HUES64 (cell line): ENCODE data around the gene GRIK1.

Experiments used
- H3K27ac ChIP-seq: 2 replicates; pipeline ENCODE4 v1.7.0; 2013; ENCODE audit warnings: low read depth, low read length, inconsistent platforms
- H3K27me3 ChIP-seq: 2 replicates; pipeline ENCODE4 v1.6.1; 2013; ENCODE audit warnings: mild to moderate bottlenecking, low read length; ENCODE audit not compliant: insufficient read depth
- H3K36me3 ChIP-seq: 2 replicates; pipeline ENCODE4 v1.6.1; 2013; ENCODE audit warnings: mild to moderate bottlenecking, low read length; ENCODE audit not compliant: insufficient read depth
- H3K4me1 ChIP-seq: 2 replicates; pipeline ENCODE4 v1.6.1; 2013; ENCODE audit warnings: mild to moderate bottlenecking, low read length, moderate library complexity; ENCODE audit not compliant: insufficient read depth
- H3K4me3 ChIP-seq: 2 replicates; pipeline ENCODE4 v1.5.1; 2013; ENCODE audit warnings: mild to moderate bottlenecking, low read length, moderate library complexity
- H3K9ac ChIP-seq: 2 replicates; pipeline ENCODE4 v1.6.1; 2013; ENCODE audit warnings: mild to moderate bottlenecking, low read depth, low read length
- H3K9me3 ChIP-seq: 2 replicates; pipeline ENCODE4 v1.6.1; 2013; ENCODE audit warnings: low read depth, low read length; ENCODE audit not compliant: insufficient read depth
- WGBS: fragments of 150-250, 120-280 bp; methylation state at CpG from one replicate; pipeline ENCODE4 v1.1.7; 2013; ENCODE audit warnings: missing lambda C conversion rate; 5-methylcytosine and 5-hydroxymethylcytosine counted together

GRIK1 gene

DNA sequence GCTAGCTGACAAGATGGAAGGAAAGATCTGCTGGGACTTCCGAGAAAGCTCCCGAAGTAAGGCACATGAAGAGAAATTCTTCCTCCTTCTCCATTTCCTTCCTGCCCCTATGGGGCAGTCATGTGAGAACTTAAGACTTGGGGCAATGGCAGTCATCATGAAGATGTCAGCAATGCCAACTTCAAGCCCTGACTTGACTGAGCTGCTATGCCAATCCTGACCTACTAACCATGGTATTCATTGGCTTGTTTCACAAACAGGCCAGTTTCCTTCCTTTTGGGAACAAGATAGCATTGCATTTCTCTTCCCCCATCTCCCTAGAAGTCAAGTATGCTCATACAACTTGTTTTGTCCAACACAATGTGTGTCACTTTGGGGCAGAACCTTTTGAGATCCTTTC, 25.5 kb downstream of the GRIK1 start:
- 100% methylated on average over 2 of the region's 2 CpGs for WGBS
- H3K27me3 ChIP-seq: no peaks in the 10 kb centered on the region
- no peak overlapping the region for H3K9ac ChIP-seq
- H3K4me1 ChIP-seq: peaks cover 8% of the 10 kb centered on the region
- H3K36me3 ChIP-seq: no peaks in the 10 kb centered on the region
- no peak overlapping the region for H3K27ac ChIP-seq
- peaks cover 24% of the 10 kb centered on the region for H3K9me3 ChIP-seq
- H3K4me3 ChIP-seq: no peak overlapping the region

DNA sequence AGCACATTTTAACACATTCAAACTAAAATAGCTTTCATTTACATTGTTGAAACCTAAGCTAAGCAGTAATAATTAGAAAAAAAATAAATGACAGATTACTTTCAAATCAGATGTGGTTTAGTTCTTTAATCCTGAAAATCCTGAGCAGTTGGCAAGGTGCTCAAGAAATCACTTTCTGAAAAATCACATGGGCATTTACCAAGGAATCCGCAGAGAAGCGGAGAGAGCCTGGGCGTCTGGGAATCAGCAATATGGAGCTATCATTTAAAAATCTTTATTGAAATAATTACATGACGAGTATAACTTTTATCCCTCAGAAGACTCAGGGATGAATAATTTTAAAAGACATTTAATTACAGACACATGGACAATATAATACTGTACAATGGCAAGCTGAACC, 30.2 kb downstream of the GRIK1 start:
- 86% methylated on average over 4 of the region's 4 CpGs for WGBS
- H3K36me3 ChIP-seq: no peaks in the 10 kb centered on the region
- H3K4me3 ChIP-seq: no peak overlapping the region
- peaks cover 24% of the 10 kb centered on the region for H3K9me3 ChIP-seq
- no peak overlapping the region for H3K9ac ChIP-seq
- no peak overlapping the region for H3K27ac ChIP-seq
- H3K4me1 ChIP-seq: no peaks in the 10 kb centered on the region
- H3K27me3 ChIP-seq: no peaks in the 10 kb centered on the region

DNA sequence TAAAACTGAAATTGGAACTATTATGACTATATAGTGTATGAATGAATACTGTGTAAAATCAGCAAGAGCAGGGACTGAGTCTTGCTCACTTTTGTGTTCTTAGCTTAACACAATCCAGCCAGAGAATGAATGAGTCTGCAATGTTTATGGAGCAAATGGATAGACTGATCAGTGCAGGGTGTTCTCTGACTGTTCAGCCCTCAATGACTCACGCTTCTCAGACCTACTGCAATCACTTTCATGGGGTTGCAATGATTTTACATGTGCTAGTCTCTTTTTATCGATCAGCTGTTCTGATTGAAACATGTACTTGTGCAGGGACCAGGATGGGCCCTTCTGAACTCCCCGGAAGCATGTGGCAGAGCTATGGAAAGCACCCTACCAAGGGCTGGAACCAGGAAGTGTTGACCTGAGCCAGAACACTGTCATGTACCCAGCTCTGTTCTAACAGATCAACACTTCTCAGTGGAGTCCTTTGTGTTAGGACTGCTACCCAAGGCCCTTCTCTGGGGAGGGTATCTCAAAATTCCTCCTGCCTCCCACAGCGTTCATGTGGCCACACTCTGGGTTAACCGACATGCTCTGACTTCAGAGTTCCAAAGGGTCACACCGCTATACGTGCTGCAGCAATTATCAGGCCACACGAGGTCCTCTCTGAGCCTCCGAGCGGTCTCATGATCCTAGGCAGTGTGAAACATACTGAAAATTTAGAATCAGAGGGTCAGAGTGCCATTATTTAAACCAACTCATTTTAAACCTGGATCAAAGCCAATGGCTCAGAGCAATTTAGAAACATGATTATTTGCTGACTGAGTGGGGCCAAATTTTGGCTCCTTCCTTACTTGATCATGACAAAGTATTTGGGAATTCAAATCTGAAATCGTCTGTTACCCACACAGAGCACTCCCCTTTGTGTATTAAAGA, 35.2 kb downstream of the GRIK1 start:
- Histone ChIP-seq H3K4me3 (no peak overlapping the region), H3K27ac (no peak overlapping the region), H3K9ac (no peak overlapping the region), H3K36me3 (no peaks in the 10 kb centered on the region), H3K4me1 (no peaks in the 10 kb centered on the region), H3K27me3 (no peaks in the 10 kb centered on the region), H3K9me3 (no peaks in the 10 kb centered on the region)
- 90% methylated on average over 10 of the region's 11 CpGs for WGBS

DNA sequence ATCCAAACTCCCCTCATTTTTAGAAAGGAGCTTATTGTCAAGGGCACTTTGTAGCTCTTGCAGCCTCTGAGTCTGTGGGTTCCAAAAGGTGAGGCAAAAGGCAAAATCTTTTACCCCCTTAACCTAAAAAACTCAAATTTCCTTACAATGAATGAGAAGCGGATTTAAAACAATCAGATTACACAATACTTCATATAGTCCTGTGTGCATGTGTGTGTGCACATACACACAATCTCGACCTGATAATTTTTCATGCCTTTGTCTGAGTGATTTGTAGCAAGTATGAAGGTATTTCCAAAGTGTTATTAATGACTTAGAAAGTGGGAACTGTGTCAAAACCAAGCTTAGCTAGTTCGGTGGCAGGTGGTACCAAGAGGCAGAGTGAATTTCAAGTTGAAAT, 42.9 kb downstream of the GRIK1 start:
- Histone ChIP-seq H3K9me3 (no peaks in the 10 kb centered on the region), H3K36me3 (no peaks in the 10 kb centered on the region), H3K4me1 (no peaks in the 10 kb centered on the region), H3K4me3 (no peak overlapping the region), H3K27me3 (no peaks in the 10 kb centered on the region), H3K9ac (no peak overlapping the region), H3K27ac (no peak overlapping the region)
- 96% methylated on average over 3 of the region's 3 CpGs for WGBS

DNA sequence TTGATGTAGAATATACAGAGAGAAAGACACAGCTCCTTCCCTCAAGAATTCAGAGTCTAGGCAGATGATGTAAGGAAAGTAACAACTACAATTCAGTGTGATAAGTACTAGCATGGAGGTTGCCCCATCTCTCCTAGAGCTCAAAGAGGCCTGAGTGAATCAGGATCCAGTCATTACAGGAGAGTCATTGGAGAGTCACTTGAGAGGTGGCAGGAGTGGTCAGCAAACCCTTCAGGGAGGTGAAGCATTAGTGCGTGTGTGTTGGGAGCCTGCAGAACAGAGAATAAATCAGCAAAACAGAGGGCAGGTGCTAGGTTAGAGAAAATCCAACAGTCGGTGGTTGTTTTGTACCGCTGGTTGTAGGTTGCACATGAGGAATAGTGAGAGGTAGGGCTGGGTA, 46.1 kb downstream of the GRIK1 start:
- Histone ChIP-seq H3K4me3 (no peak overlapping the region), H3K9ac (no peak overlapping the region), H3K27me3 (no peaks in the 10 kb centered on the region), H3K4me1 (no peaks in the 10 kb centered on the region), H3K27ac (no peak overlapping the region), H3K36me3 (no peaks in the 10 kb centered on the region), H3K9me3 (no peaks in the 10 kb centered on the region)
- WGBS: 94% methylated on average over 3 of the region's 3 CpGs

DNA sequence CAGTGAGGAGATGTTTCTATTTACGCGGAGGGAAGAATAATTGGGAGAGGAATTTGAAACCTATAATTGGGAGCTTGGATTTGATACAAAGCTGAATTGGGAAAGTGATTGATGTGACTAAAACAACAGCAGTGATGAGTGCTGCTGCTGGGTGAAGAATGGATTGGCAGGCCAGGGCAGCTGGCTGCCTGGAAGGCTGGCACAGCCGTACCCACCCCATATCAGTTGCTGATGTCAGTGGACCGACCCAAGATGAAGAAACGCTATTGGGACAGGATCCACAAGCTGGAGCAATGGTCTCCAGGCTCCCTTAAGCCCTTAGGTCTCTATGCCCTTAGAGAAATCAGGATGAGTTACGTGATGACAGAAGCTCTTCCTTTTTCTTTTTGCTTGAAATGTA, 47.4 kb downstream of the GRIK1 start:
- Histone ChIP-seq H3K4me3 (no peak overlapping the region), H3K27me3 (no peaks in the 10 kb centered on the region), H3K9ac (no peak overlapping the region), H3K9me3 (no peaks in the 10 kb centered on the region), H3K4me1 (no peaks in the 10 kb centered on the region), H3K27ac (no peak overlapping the region), H3K36me3 (no peaks in the 10 kb centered on the region)
- WGBS: 95% methylated on average over 6 of the region's 6 CpGs

DNA sequence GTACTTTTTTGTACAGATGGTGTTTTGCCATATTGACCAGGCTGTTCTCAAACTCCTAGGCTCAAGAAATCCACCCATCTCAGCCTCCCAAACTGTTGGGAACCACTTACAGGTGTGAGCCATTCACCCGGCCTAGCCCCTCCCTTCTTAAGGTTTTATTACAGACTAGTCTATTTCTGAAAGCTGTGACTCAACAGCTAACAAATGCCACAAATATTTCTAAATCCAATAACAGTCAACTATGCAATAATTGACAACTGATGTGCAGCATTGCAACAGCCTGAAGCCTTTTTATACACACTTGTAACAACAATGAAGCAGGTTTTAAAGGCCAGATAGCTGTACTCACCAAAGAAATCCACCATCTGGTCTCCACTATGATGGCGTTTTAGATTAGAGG, 51.4 kb downstream of the GRIK1 start:
- no peak overlapping the region for H3K4me3 ChIP-seq
- H3K27ac ChIP-seq: no peak overlapping the region
- H3K9me3 ChIP-seq: no peaks in the 10 kb centered on the region
- no peaks in the 10 kb centered on the region for H3K4me1 ChIP-seq
- WGBS: 84% methylated on average over 1 of the region's 2 CpGs
- H3K9ac ChIP-seq: no peak overlapping the region
- H3K27me3 ChIP-seq: no peaks in the 10 kb centered on the region
- H3K36me3 ChIP-seq: no peaks in the 10 kb centered on the region

DNA sequence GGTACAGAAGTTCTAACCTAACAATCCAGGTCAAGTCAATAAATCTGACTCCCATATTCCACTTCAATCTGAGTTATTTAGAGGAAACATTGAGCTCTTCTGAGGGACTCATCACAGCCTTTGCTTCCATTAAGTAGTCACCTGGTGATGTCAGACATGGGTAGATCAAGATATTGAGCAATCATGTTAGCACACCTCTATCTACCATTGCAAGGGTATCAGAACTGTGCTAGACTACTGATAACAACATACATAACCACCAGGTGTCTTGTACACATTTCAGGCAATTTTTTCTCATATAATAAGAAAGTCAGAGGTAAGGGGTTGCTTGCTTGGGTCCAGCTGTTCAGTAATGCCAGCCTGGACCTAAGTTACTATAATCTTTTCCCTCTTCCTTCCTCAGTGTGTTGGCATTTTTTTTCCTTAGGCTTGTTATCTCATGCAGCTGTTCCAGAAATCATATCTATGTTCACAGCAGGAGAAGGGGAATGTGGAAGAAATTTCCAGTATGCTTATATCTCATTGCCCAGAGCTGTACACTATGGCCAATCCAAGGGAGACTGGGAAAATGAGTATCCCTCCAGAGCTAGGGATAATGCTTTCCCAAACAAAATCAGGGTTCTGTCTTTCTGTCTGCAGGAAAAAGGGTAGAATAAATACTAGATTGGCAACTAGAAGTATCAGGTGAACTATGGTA, 52.3 kb downstream of the GRIK1 start:
- H3K4me1 ChIP-seq: no peaks in the 10 kb centered on the region
- no peak overlapping the region for H3K9ac ChIP-seq
- H3K27ac ChIP-seq: no peak overlapping the region
- H3K36me3 ChIP-seq: no peaks in the 10 kb centered on the region
- H3K27me3 ChIP-seq: no peaks in the 10 kb centered on the region
- no peaks in the 10 kb centered on the region for H3K9me3 ChIP-seq
- no peak overlapping the region for H3K4me3 ChIP-seq

DNA sequence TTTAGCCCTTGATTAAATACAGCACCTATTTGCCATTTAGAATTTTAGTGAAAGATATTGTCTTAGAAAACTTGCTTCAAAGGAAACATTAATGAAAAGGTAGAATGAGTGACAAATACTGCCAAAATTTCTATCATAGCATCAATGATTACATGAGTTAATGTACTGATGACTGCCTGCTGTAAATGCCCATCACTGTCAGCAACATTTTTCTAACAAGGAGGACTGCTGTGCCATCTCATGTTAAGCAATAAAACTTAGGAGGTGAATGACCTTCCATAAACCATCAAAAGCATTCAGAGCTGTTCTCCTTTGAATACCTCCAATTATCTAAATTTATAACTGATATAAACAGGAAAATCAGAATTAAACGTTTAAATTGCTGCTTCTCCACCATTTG, 54.3 kb downstream of the GRIK1 start:
- no peak overlapping the region for H3K27ac ChIP-seq
- H3K27me3 ChIP-seq: no peaks in the 10 kb centered on the region
- H3K9ac ChIP-seq: no peak overlapping the region
- H3K4me1 ChIP-seq: no peaks in the 10 kb centered on the region
- H3K9me3 ChIP-seq: no peaks in the 10 kb centered on the region
- H3K4me3 ChIP-seq: no peak overlapping the region
- H3K36me3 ChIP-seq: no peaks in the 10 kb centered on the region
- WGBS: 77% methylated on average over 1 of the region's 1 CpG

DNA sequence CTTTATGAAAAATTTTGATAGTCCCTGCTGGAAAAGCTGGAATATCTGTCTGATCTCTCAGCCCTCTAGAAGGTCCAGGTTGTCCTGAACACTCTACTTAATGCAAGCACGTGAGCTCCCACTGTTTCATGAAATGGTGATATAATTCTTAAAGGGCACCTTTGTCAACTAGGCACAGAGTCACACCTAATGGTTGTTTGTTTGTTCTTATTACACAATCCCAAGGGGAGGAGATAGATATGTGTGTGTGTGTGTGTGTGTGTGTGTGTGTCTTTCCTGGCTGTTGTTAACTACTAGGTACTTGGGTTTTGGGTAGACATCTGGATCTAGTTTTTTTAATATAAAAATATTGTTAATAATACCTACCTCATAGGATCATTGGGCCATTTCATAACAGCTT, 63.9 kb downstream of the GRIK1 start:
- H3K27me3 ChIP-seq: no peaks in the 10 kb centered on the region
- H3K4me3 ChIP-seq: no peak overlapping the region
- no peaks in the 10 kb centered on the region for H3K9me3 ChIP-seq
- H3K9ac ChIP-seq: no peak overlapping the region
- H3K36me3 ChIP-seq: no peaks in the 10 kb centered on the region
- peaks cover 11% of the 10 kb centered on the region for H3K4me1 ChIP-seq
- WGBS: 62% methylated on average over 1 of the region's 1 CpG
- peak overlapping the region; percentile 53; the same call in 1 of the 2 replicates for H3K27ac ChIP-seq

DNA sequence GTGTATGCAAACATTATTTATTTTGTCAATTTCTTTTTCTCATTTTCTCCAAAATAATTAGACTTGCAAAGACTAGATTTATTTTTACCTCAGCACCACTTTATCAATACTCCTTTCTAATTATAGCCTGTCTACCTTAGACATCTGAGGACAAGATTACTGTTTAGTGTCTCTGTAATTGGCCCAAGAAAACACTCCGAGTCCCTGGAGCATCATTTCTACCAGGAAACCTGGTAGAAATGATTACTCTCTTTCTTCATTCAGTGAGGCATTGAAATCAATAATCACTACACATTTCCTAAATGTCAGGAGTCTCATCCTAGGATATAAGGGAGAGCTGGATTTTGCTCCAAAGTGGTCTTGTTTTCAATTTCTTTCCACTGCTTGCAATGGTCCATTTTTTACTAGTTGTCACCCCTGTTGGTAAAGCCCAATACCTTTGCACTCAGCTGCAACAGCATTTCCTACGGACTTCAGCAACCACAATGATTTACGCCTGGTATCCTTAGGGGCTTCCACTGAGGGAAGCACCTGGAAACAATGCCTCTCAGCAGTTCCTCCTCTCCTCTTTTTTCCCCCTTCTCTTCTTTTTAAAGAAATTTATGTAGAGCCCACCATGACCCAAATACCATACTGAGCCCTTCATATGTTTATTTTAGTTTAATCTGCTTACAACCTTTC, 64.6 kb downstream of the GRIK1 start:
- Histone ChIP-seq H3K4me1 (peaks cover 15% of the 10 kb centered on the region), H3K27ac (peak overlapping the region; percentile 53; the same call in 1 of the 2 replicates), H3K27me3 (no peaks in the 10 kb centered on the region), H3K9me3 (no peaks in the 10 kb centered on the region), H3K36me3 (no peaks in the 10 kb centered on the region), H3K9ac (no peak overlapping the region), H3K4me3 (no peak overlapping the region)
- WGBS: 64% methylated on average over 3 of the region's 3 CpGs
